OCI-LY7 (cell line): Measurements from ENCODE around the gene NPVF. TPM values are rescaled to one million over a fixed set of nuclear protein-coding genes. Genes with fewer than 3 reads are reported as not detected.

Source experiments
- BruUV-seq: library from RNA; stranded (reverse); fragments of 400-500 nt; replicated peaks from 2 replicates; lab custom pipeline; 2021; lab: Mats Ljungman, UMichigan
- CTCF ChIA-PET: fragments of 300-600 bp; sonication (Branson Sonifier 250); formaldehyde crosslinking; loops from one replicate; lab custom pipeline; 2022; ENCODE audit warnings: antibody characterized with exemption; ENCODE audit not compliant: unreplicated experiment; lab: Charles Lee
- POLR2A ChIA-PET: fragments of 300-600 bp; sonication (Branson Sonifier 250); formaldehyde crosslinking; loops from one replicate; lab custom pipeline; 2022; ENCODE audit warnings: antibody characterized with exemption; lab: Charles Lee
- DNase-seq: peaks from one replicate; pipeline ENCODE4 v3.0.0-alpha.2; 2015; ENCODE audit warnings: low spot score
- H2AFZ ChIP-seq: fragments of 200-600 bp; sonication (generic), shearing (Covaris generic); 2 replicates; pipeline ENCODE4 v1.6.1; 2014; ENCODE audit warnings: mild to moderate bottlenecking, antibody characterized with exemption, low read length, moderate library complexity
- H3K27ac ChIP-seq: fragments of 200-600 bp; sonication (generic); 2 replicates; pipeline ENCODE4 v1.5.1; 2014; ENCODE audit warnings: mixed run types, low read depth, mild to moderate bottlenecking, moderate library complexity, low read length, inconsistent platforms; ENCODE audit not compliant: poor library complexity, severe bottlenecking
- H3K36me3 ChIP-seq: fragments of 200-600 bp; sonication (generic); 2 replicates; pipeline ENCODE4 v1.6.1; 2014; ENCODE audit warnings: mild to moderate bottlenecking, antibody characterized with exemption, low read length, moderate library complexity, mixed read lengths; ENCODE audit not compliant: insufficient read depth
- H3K4me1 ChIP-seq: fragments of 200-600 bp; sonication (generic); 2 replicates; pipeline ENCODE4 v1.5.1; 2014; ENCODE audit warnings: mild to moderate bottlenecking, low read length; ENCODE audit not compliant: insufficient read depth, poor library complexity, severe bottlenecking
- H3K4me2 ChIP-seq: fragments of 200-600 bp; sonication (generic); 2 replicates; pipeline ENCODE4 v1.6.1; 2014; ENCODE audit warnings: mild to moderate bottlenecking, low read length
- H3K4me3 ChIP-seq: fragments of 200-600 bp; sonication (generic); 2 replicates; pipeline ENCODE4 v1.5.1; 2014; ENCODE audit warnings: mild to moderate bottlenecking, low read depth, low read length; ENCODE audit not compliant: poor library complexity, severe bottlenecking
- H3K79me2 ChIP-seq: fragments of 200-600 bp; sonication (generic); 2 replicates; pipeline ENCODE4 v1.6.1; 2016; ENCODE audit warnings: low read depth, mild to moderate bottlenecking, low read length, moderate library complexity, mixed read lengths; ENCODE audit not compliant: insufficient read depth
- H3K9me2 ChIP-seq: fragments of 200-600 bp; sonication (generic); 2 replicates; pipeline ENCODE4 v1.6.1; 2016; ENCODE audit warnings: mild to moderate bottlenecking, low read length, mixed read lengths; ENCODE audit not compliant: insufficient read depth
- H3K9me3 ChIP-seq: fragments of 200-600 bp; sonication (generic); 2 replicates; pipeline ENCODE4 v1.6.1; 2014; ENCODE audit warnings: mild to moderate bottlenecking, mixed run types, low read length, mixed read lengths
- H4K20me1 ChIP-seq: fragments of 200-600 bp; sonication (generic); 2 replicates; pipeline ENCODE4 v1.6.1; 2014; ENCODE audit warnings: mild to moderate bottlenecking, antibody characterized with exemption, low read length, moderate library complexity, mixed read lengths; ENCODE audit not compliant: insufficient read depth
- CTCF ChIP-seq: fragments of 200-600 bp; sonication (generic); conservative IDR thresholded peaks from 2 replicates; pipeline ENCODE4 v1.5.1; 2014; ENCODE audit warnings: mild to moderate bottlenecking, antibody characterized with exemption, low read length, moderate library complexity, mixed read lengths
- EZH2phosphoT487 ChIP-seq: fragments of 200-600 bp; sonication (generic); IDR thresholded peaks from 2 replicates; pipeline ENCODE4 v1.6.1; 2018; ENCODE audit warnings: low read depth, borderline replicate concordance, mild to moderate bottlenecking, mixed run types, antibody characterized with exemption, low read length, moderate library complexity, mixed read lengths
- intact Hi-C: fragments of 100-400 bp; cut with micrococcal nuclease; formaldehyde crosslinking; loops from one replicate; pipeline ENCODE4 v1.10.0; 2022; ENCODE audit not compliant: unreplicated experiment
- total RNA-seq, 2 experiments: library from RNA; depleted of rRNA in 1 of 2; stranded (reverse); fragments of >200 nt in 1 of 2; shearing (Covaris generic) in 1 of 2; gene quantifications; 2 replicates each; pipeline ENCODE4 v1.2.3, GENCODE V29; 2014 to 2022

The NPVF gene
- total RNA-seq, 2 experiments from 2014 or later = not detected

- H3K27ac ChIP-seq = no peak overlapping the region
- no peak for TF ChIP-seq EZH2phosphoT487
- TF ChIP-seq CTCF = no peak
- no peak for DNase-seq
- no TSS peak for BruUV-seq
- H3K9me3 ChIP-seq = no peaks in the 10 kb centered on the region
- no peaks in the 10 kb centered on the region for H3K9me2 ChIP-seq
- no peaks in the 10 kb centered on the region for H3K79me2 ChIP-seq
- H4K20me1 ChIP-seq = no peaks in the 10 kb centered on the region
- no peaks in the 10 kb centered on the region for H3K36me3 ChIP-seq
- POLR2A ChIA-PET = no interaction called here
- no peak overlapping the region for H3K4me2 ChIP-seq
- intact Hi-C loops = no loop called here
- H3K4me1 ChIP-seq = no peaks in the 10 kb centered on the region
- H3K4me3 ChIP-seq = no peak overlapping the region
- CTCF ChIA-PET = no interaction called here
- no peak overlapping the region for H2AFZ ChIP-seq
These were observed 14.4 kb upstream of the NPVF start for GRCh38 chr7:25242678-25243077.

- no peak overlapping the region for H3K4me3 ChIP-seq
- no TSS peak for BruUV-seq
- H3K9me3 ChIP-seq = no peaks in the 10 kb centered on the region
- ChIA-PET POLR2A (interaction anchor here (0.5 kb wide), 1 partner anchor 770 kb away, joined by 3 read pairs; no protein-coding TSS in a partner anchor), CTCF (no interaction called here)
- intact Hi-C loops = no loop called here
- no peaks in the 10 kb centered on the region for H3K36me3 ChIP-seq
- no peak overlapping the region for H3K4me2 ChIP-seq
- H3K79me2 ChIP-seq = no peaks in the 10 kb centered on the region
- DNase-seq = no peak
- H3K9me2 ChIP-seq = no peaks in the 10 kb centered on the region
- H4K20me1 ChIP-seq = no peaks in the 10 kb centered on the region
- TF ChIP-seq EZH2phosphoT487 (no peak), CTCF (no peak)
- H3K27ac ChIP-seq = no peak overlapping the region
- H2AFZ ChIP-seq = no peak overlapping the region
- no peaks in the 10 kb centered on the region for H3K4me1 ChIP-seq
These were observed 12.6 kb upstream of the NPVF start for GRCh38 chr7:25240896-25241295.

- POLR2A ChIA-PET = no interaction called here
- no peak for TF ChIP-seq CTCF
- no peak for TF ChIP-seq EZH2phosphoT487
- no peak overlapping the region for H3K27ac ChIP-seq
- no peaks in the 10 kb centered on the region for H4K20me1 ChIP-seq
- CTCF ChIA-PET = no interaction called here
- no peak overlapping the region for H2AFZ ChIP-seq
- no peaks in the 10 kb centered on the region for H3K9me2 ChIP-seq
- H3K79me2 ChIP-seq = no peaks in the 10 kb centered on the region
- H3K9me3 ChIP-seq = no peaks in the 10 kb centered on the region
- H3K4me3 ChIP-seq = no peak overlapping the region
- no peaks in the 10 kb centered on the region for H3K36me3 ChIP-seq
- no peak for DNase-seq
- no peaks in the 10 kb centered on the region for H3K4me1 ChIP-seq
- intact Hi-C loops = no loop called here
- BruUV-seq = no TSS peak
- no peak overlapping the region for H3K4me2 ChIP-seq
These were observed 12.1 kb upstream of the NPVF start for GRCh38 chr7:25240340-25240739.
